Left lung (tissue), 10 donors: Measurements from ENCODE around the gene USP40. TPM values are rescaled to one million over a fixed set of nuclear protein-coding genes. Genes with fewer than 3 reads are reported as not detected.

ENCODE experiments used
- ATAC-seq: fragments of 200-7000 bp; cut with Tn5 transposase; one replicate; pipeline ENCODE4 v1.9.1; 2020; ENCODE audit warnings: moderate library complexity
- DNase-seq, 4 donors: peaks; one replicate each; pipeline ENCODE4 v3.0.0-alpha.2; 2013 to 2020
- H3K27ac ChIP-seq, 2 donors: fragments of 200-600 bp; sonication (generic) in 1 of 2; one replicate each; pipeline versions ENCODE4 v1.5.0 to v1.8.0; 2020 to 2021
- H3K27me3 ChIP-seq, 2 donors: fragments of 200-600 bp; sonication (generic) in 1 of 2; one replicate each; pipeline versions ENCODE4 v1.5.0 to v1.8.0; 2020 to 2021
- H3K36me3 ChIP-seq, 2 donors: fragments of 200-600 bp; sonication (generic) in 1 of 2; one replicate each; pipeline versions ENCODE4 v1.5.0 to v1.8.0; 2020 to 2021
- H3K4me1 ChIP-seq, 2 donors: fragments of 200-600 bp; one replicate each; pipeline ENCODE4 v1.8.0; 2021
- H3K4me3 ChIP-seq, 2 donors: fragments of 200-600 bp; sonication (generic) in 1 of 2; one replicate each; pipeline versions ENCODE4 v1.5.0 to v1.8.0; 2020 to 2021; ENCODE audit warnings: mild to moderate bottlenecking in 1 of 2
- H3K9me3 ChIP-seq, 2 donors: fragments of 200-600 bp; sonication (generic) in 1 of 2; one replicate each; pipeline versions ENCODE4 v1.5.0 to v1.8.0; 2020 to 2021
- intact Hi-C, 2 donors: fragments of 100-400 bp; cut with DNase I; formaldehyde crosslinking; loops; one replicate each; pipeline versions ENCODE4 v1.11.2 to v1.14.2; 2022
- polyA plus RNA-seq, 6 donors: library from polyadenylated mRNA; unstranded; fragments of 120-200 nt; gene quantifications; one replicate each; pipeline ENCODE4 v1.2.1, GENCODE V29; 2013; ENCODE audit not compliant: insufficient read length in 6 of 6
- total RNA-seq, 2 donors: library from RNA; stranded (reverse); fragmentation: NEBNext Ultra II Directional; extraction: Animal tissue kit (Norgen Biotek cat#: 25700); gene quantifications; one replicate each; pipeline ENCODE4 v1.2.1, GENCODE V29; 2021
- TF ChIP-seq, protein P1 (sequence below), 2 donors: fragments of 200-600 bp; sonication (generic) in 1 of 2; IDR thresholded peaks; one replicate each; pipeline versions ENCODE4 v1.5.0 to v1.8.0; 2021; ENCODE audit warnings: antibody characterized with exemption in 2 of 2
- donor health status: DM: no; HTN: yes; CAD: no.
- donor health status: DM: no; HTN: no; CAD: no.

Gene USP40
- total and polyA plus RNA-seq, 8 donors = 40.0 to 60.5 (median 46.0) TPM

DNA sequence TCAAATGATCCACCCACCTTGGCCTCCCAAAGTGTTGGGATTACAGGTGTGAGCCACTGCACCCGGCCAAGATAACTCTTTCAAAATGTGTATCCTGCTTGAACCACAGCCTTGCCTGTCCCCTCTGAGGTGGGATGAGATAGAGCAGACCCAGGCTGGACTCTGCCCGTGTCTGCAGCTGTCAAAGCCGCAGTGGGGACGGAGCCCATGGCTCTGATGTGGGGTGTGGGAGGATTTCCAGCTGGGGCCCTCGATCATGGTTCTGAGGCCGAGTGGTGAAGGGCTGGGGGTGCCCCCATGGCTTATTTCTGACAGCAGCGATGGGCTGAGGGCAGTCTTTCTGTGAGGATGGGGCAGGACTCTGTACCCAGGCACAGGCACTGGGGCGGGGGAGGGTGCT, 107.8 kb downstream of the USP40 start:
- TF ChIP-seq, protein P1, sequence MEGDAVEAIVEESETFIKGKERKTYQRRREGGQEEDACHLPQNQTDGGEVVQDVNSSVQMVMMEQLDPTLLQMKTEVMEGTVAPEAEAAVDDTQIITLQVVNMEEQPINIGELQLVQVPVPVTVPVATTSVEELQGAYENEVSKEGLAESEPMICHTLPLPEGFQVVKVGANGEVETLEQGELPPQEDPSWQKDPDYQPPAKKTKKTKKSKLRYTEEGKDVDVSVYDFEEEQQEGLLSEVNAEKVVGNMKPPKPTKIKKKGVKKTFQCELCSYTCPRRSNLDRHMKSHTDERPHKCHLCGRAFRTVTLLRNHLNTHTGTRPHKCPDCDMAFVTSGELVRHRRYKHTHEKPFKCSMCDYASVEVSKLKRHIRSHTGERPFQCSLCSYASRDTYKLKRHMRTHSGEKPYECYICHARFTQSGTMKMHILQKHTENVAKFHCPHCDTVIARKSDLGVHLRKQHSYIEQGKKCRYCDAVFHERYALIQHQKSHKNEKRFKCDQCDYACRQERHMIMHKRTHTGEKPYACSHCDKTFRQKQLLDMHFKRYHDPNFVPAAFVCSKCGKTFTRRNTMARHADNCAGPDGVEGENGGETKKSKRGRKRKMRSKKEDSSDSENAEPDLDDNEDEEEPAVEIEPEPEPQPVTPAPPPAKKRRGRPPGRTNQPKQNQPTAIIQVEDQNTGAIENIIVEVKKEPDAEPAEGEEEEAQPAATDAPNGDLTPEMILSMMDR (IDR thresholded peaks at IDR 0.05) = no peak
- Histone ChIP-seq H3K36me3 (peaks cover 0 to 99% of the 10 kb centered on the region in 2 donors), H3K9me3 (no peaks in the 10 kb centered on the region), H3K27me3 (no peaks in the 10 kb centered on the region), H3K4me3 (no peak overlapping the region), H3K27ac (no peak overlapping the region), H3K4me1 (no peaks in the 10 kb centered on the region)
- intact Hi-C loops = no loop called here
- ATAC-seq = no peak
- DNase-seq = peak in 1 of 4 donors; percentile 64

- ATAC-seq (no peak), DNase-seq (peak in 1 of 4 donors; percentile 63)
- H3K27me3 ChIP-seq = no peaks in the 10 kb centered on the region
- no peak overlapping the region for H3K27ac ChIP-seq
- TF ChIP-seq, protein P1 (IDR thresholded peaks at IDR 0.05) = no peak
- no peak overlapping the region for H3K4me3 ChIP-seq
- H3K9me3 ChIP-seq = no peaks in the 10 kb centered on the region
- intact Hi-C loops = no loop called here
- H3K4me1 ChIP-seq = no peaks in the 10 kb centered on the region
- H3K36me3 ChIP-seq = peaks cover 0 to 100% of the 10 kb centered on the region in 2 donors
These were observed 108.5 kb downstream of the USP40 start for GRCh38 chr2:233458031-233458610.

- intact Hi-C loops = no loop called here
- Histone ChIP-seq H3K9me3 (no peaks in the 10 kb centered on the region), H3K4me3 (no peak overlapping the region), H3K27me3 (no peaks in the 10 kb centered on the region), H3K36me3 (peaks cover 0 to 100% of the 10 kb centered on the region in 2 donors), H3K4me1 (no peaks in the 10 kb centered on the region), H3K27ac (no peak overlapping the region)
- TF ChIP-seq, protein P1 (IDR thresholded peaks at IDR 0.05) = no peak
- ATAC-seq (no peak), DNase-seq (peak in 1 of 4 donors; percentile 28)
These were observed 109.2 kb downstream of the USP40 start for GRCh38 chr2:233457356-233457755.

DNA sequence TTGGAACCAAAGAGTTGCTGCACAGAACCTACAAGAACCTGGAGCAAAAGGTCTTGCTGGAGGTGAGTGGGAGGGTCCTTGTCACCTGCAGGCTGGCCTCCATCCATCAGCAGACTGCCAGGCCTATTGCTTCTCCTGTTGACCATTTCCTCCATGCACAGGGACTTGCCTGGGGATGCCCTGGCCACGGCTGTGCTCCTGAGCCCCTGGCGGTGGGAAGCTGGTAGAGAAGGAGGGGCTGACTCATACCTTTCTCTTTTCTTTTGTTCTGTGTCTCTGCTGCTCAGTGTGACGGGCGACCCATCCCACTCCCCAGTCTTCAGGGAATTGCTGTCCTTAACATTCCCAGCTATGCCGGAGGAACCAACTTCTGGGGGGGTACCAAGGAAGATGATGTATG, 109.6 kb downstream of the USP40 start:
- Histone ChIP-seq H3K36me3 (peaks cover 0 to 100% of the 10 kb centered on the region in 2 donors), H3K27ac (no peak overlapping the region)

GRCh38 chr2:233456111-233456510, 110.5 kb downstream of the USP40 start:
- peaks cover 0 to 100% of the 10 kb centered on the region in 2 donors for H3K36me3 ChIP-seq
- peak in 2 of 4 donors; percentile 18 to 34 for DNase-seq

More for the DNA sequence above, 109.6 kb downstream of the USP40 start:
- no peak for ATAC-seq
- Histone ChIP-seq H3K27me3 (no peaks in the 10 kb centered on the region), H3K4me3 (no peak overlapping the region), H3K4me1 (no peaks in the 10 kb centered on the region), H3K9me3 (no peaks in the 10 kb centered on the region)
- TF ChIP-seq, protein P1 (IDR thresholded peaks at IDR 0.05) = no peak
- intact Hi-C loops = no loop called here
- DNase-seq = peak in 1 of 4 donors; percentile 17

More at GRCh38 chr2:233456111-233456510, 110.5 kb downstream of the USP40 start:
- Histone ChIP-seq H3K9me3 (no peaks in the 10 kb centered on the region), H3K27me3 (no peaks in the 10 kb centered on the region), H3K4me1 (no peaks in the 10 kb centered on the region), H3K4me3 (no peak overlapping the region), H3K27ac (no peak overlapping the region)
- no peak for ATAC-seq
- TF ChIP-seq, protein P1 (IDR thresholded peaks at IDR 0.05) = no peak
- intact Hi-C loops = no loop called here
